ENCODE results near the gene GOLM1.

DNA sequence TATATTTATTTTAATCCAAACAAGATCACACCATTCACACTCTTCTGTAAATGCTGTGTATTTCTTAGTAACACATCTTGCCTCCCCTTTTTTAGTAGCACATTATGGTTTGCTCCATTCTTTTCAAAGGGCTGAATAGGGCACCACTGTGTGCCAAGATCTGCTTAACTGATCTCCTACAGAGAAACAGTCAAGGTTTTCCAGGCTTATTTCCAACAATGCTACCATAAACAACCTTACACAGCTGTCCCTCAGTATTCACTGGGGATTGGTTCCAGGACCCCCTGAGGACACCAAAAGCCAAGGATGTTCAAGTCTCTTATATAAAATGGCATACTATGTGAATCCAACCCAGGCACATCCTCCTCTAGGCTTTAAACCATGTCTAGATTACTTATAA, 16.5 kb downstream of the GOLM1 start:
- TF ChIP-seq, protein P1, sequence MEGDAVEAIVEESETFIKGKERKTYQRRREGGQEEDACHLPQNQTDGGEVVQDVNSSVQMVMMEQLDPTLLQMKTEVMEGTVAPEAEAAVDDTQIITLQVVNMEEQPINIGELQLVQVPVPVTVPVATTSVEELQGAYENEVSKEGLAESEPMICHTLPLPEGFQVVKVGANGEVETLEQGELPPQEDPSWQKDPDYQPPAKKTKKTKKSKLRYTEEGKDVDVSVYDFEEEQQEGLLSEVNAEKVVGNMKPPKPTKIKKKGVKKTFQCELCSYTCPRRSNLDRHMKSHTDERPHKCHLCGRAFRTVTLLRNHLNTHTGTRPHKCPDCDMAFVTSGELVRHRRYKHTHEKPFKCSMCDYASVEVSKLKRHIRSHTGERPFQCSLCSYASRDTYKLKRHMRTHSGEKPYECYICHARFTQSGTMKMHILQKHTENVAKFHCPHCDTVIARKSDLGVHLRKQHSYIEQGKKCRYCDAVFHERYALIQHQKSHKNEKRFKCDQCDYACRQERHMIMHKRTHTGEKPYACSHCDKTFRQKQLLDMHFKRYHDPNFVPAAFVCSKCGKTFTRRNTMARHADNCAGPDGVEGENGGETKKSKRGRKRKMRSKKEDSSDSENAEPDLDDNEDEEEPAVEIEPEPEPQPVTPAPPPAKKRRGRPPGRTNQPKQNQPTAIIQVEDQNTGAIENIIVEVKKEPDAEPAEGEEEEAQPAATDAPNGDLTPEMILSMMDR (IDR thresholded peaks at IDR 0.05 in 4 of 5, conservative IDR thresholded peaks at IDR 0.05 in 1 of 5) = no peak
- TF ChIP-seq POLR2A (IDR thresholded peaks at IDR 0.05) = no peak
